PC-3 (cell line): ENCODE data around the gene STXBP6. TPM values are rescaled to one million over a fixed set of nuclear protein-coding genes. Genes with fewer than 3 reads are reported as not detected.

Experiments used
- ATAC-seq: fragments of 200-7000 bp; cut with Tn5 transposase; 2 replicates; pipeline ENCODE4 v1.9.1; 2020; ENCODE audit warnings: mild to moderate bottlenecking, moderate library complexity
- BruUV-seq: library from RNA; stranded (reverse); fragments of 400-500 nt; replicated peaks from 2 replicates; lab custom pipeline; 2021; lab: Mats Ljungman, UMichigan
- CTCF ChIA-PET: fragments of 300-600 bp; sonication (Branson Sonifier 250); formaldehyde crosslinking; loops from one replicate; lab custom pipeline; 2022; ENCODE audit warnings: antibody characterized with exemption; lab: Charles Lee
- POLR2A ChIA-PET: fragments of 300-600 bp; sonication (Branson Sonifier 250); formaldehyde crosslinking; loops from one replicate; lab custom pipeline; 2022; ENCODE audit warnings: antibody characterized with exemption; ENCODE audit not compliant: unreplicated experiment; lab: Charles Lee
- DNase-seq: peaks from one replicate; pipeline ENCODE4 v3.0.0-alpha.2; 2015
- H2AFZ ChIP-seq: fragments of 300-600 bp; sonication (generic); 2 replicates; pipeline ENCODE4 v1.6.0; 2016; ENCODE audit warnings: antibody characterized with exemption, low read length
- H3F3A ChIP-seq: fragments of 300-600 bp; sonication (generic); one replicate; pipeline ENCODE4 v1.6.0; 2017; ENCODE audit warnings: antibody characterized with exemption, low read length, control low read depth, mild to moderate bottlenecking; ENCODE audit not compliant: unreplicated experiment
- H3K27ac ChIP-seq: fragments of 300-600 bp; sonication (generic); 2 replicates; pipeline ENCODE4 v1.5.1; 2016; ENCODE audit warnings: mild to moderate bottlenecking, low read length
- H3K27me3 ChIP-seq: fragments of 300-600 bp; sonication (generic); 2 replicates; pipeline ENCODE4 v1.6.1; 2016; ENCODE audit warnings: low read length, mixed read lengths
- H3K36me3 ChIP-seq: fragments of 300-600 bp; sonication (generic); 2 replicates; pipeline ENCODE4 v1.6.1; 2016; ENCODE audit warnings: low read depth, mixed run types, low read length, mixed read lengths
- H3K4me1 ChIP-seq: fragments of 300-600 bp; sonication (generic); 2 replicates; pipeline ENCODE4 v1.5.1; 2016; ENCODE audit warnings: low read length; ENCODE audit not compliant: insufficient read depth
- H3K4me2 ChIP-seq: fragments of 300-600 bp; sonication (generic); 2 replicates; pipeline ENCODE4 v1.6.0; 2016; ENCODE audit warnings: low read length
- H3K4me3 ChIP-seq: fragments of 300-600 bp; sonication (generic); 2 replicates; pipeline ENCODE4 v1.5.1; 2016; ENCODE audit warnings: mild to moderate bottlenecking, low read length, mixed read lengths
- H3K79me2 ChIP-seq: fragments of 300-600 bp; sonication (generic); 2 replicates; pipeline ENCODE4 v1.6.1; 2017; ENCODE audit warnings: low read length, mixed read lengths
- H3K9ac ChIP-seq: fragments of 300-600 bp; sonication (generic); 2 replicates; pipeline ENCODE4 v1.6.0; 2016; ENCODE audit warnings: mild to moderate bottlenecking, low read length
- H3K9me2 ChIP-seq: fragments of 300-600 bp; sonication (generic); replicated peaks from 2 replicates; pipeline ENCODE4 v1.6.1; 2016; ENCODE audit warnings: mixed run types, low read length, mixed read lengths
- H3K9me3 ChIP-seq: fragments of 300-600 bp; sonication (generic); 2 replicates; pipeline ENCODE4 v1.6.1; 2016; ENCODE audit warnings: low read length, mixed read lengths
- H4K20me1 ChIP-seq: fragments of 300-600 bp; sonication (generic); 2 replicates; pipeline ENCODE4 v1.6.1; 2016; ENCODE audit warnings: low read length, mixed read lengths
- EZH2 ChIP-seq: fragments of 300-600 bp; sonication (generic); IDR thresholded peaks from one replicate; pipeline ENCODE4 v1.6.1; 2017; ENCODE audit warnings: antibody characterized with exemption, mild to moderate bottlenecking, low read length; ENCODE audit not compliant: unreplicated experiment
- EZH2phosphoT487 ChIP-seq: fragments of 300-600 bp; sonication (generic); IDR thresholded peaks from 2 replicates; pipeline ENCODE4 v1.6.1; 2018; ENCODE audit warnings: mild to moderate bottlenecking, antibody characterized with exemption, low read length, borderline replicate concordance
- intact Hi-C: fragments of 100-400 bp; cut with micrococcal nuclease; formaldehyde crosslinking; loops from 2 replicates; pipeline ENCODE4 v1.9.0; 2023
- total RNA-seq: library from RNA; depleted of rRNA; stranded (reverse); fragments of >200 nt; gene quantifications from 2 replicates; pipeline ENCODE4 v1.2.3, GENCODE V29; 2014
- TF ChIP-seq, protein P1 (sequence below): fragments of 300-600 bp; sonication (generic); conservative IDR thresholded peaks from 2 replicates; pipeline ENCODE4 v1.5.1; 2017; ENCODE audit warnings: antibody characterized with exemption, low read depth, mild to moderate bottlenecking, low read length

The STXBP6 gene
- total RNA-seq, 1 experiment from 2014 or later = 0.40 TPM

- Histone ChIP-seq H3K36me3 (no peaks in the 10 kb centered on the region), H3K4me2 (no peak overlapping the region), H3K9me2 (no peaks in the 10 kb centered on the region), H3K27ac (no peak overlapping the region), H3K9me3 (0 out of 2 replicates have a peak, but pooled peaks cover 3% of the 10 kb centered on the region), H2AFZ (no peak overlapping the region), H3K4me1 (no peaks in the 10 kb centered on the region), H3K27me3 (no peaks in the 10 kb centered on the region), H3K9ac (no peak overlapping the region), H3K4me3 (no peak overlapping the region), H3F3A (no peaks in the 10 kb centered on the region), H4K20me1 (no peaks in the 10 kb centered on the region), H3K79me2 (no peaks in the 10 kb centered on the region)
- no peak for TF ChIP-seq EZH2
- no peak for TF ChIP-seq EZH2phosphoT487
- TF ChIP-seq, protein P1, sequence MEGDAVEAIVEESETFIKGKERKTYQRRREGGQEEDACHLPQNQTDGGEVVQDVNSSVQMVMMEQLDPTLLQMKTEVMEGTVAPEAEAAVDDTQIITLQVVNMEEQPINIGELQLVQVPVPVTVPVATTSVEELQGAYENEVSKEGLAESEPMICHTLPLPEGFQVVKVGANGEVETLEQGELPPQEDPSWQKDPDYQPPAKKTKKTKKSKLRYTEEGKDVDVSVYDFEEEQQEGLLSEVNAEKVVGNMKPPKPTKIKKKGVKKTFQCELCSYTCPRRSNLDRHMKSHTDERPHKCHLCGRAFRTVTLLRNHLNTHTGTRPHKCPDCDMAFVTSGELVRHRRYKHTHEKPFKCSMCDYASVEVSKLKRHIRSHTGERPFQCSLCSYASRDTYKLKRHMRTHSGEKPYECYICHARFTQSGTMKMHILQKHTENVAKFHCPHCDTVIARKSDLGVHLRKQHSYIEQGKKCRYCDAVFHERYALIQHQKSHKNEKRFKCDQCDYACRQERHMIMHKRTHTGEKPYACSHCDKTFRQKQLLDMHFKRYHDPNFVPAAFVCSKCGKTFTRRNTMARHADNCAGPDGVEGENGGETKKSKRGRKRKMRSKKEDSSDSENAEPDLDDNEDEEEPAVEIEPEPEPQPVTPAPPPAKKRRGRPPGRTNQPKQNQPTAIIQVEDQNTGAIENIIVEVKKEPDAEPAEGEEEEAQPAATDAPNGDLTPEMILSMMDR = no peak
- ChIA-PET CTCF (no interaction called here), POLR2A (no interaction called here)
- DNase-seq (no peak), ATAC-seq (no peak)
- intact Hi-C loops = no loop called here
- BruUV-seq = no TSS peak
These were observed 32.4 kb downstream of the STXBP6 start for GRCh38 chr14:25017562-25017961.

DNA sequence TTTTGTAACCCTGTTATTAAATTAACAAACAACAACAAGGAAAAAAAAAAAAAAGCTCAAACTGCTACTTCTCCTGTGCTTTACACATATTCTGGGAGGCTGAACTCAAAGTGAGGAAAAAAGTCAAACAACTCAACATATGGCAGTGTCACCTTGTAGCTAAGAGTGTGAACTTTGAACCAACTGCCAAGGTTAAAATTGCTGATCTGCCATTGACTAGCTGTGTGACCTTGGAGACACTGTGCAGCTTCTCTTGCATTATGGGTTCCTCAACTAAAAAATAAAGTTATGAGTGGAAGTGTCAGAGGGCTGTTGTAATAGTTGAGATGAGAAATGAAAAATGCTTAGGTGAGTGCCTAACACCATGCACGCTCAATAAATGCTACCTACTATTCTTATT, 34.2 kb downstream of the STXBP6 start:
- no TSS peak for BruUV-seq
- Histone ChIP-seq H3K79me2 (no peaks in the 10 kb centered on the region), H3K36me3 (no peaks in the 10 kb centered on the region), H3K4me1 (no peaks in the 10 kb centered on the region), H3K9me3 (0 out of 2 replicates have a peak, but pooled peaks cover 3% of the 10 kb centered on the region), H3K4me3 (no peak overlapping the region), H3K9ac (no peak overlapping the region), H3F3A (no peaks in the 10 kb centered on the region), H2AFZ (no peak overlapping the region), H4K20me1 (no peaks in the 10 kb centered on the region), H3K27ac (no peak overlapping the region), H3K27me3 (no peaks in the 10 kb centered on the region), H3K9me2 (no peaks in the 10 kb centered on the region), H3K4me2 (no peak overlapping the region)
- DNase-seq (no peak), ATAC-seq (no peak)
- ChIA-PET CTCF (no interaction called here), POLR2A (no interaction called here)
- intact Hi-C loops = no loop called here
- TF ChIP-seq, protein P1 = no peak
- TF ChIP-seq EZH2 (no peak), EZH2phosphoT487 (no peak)

DNA sequence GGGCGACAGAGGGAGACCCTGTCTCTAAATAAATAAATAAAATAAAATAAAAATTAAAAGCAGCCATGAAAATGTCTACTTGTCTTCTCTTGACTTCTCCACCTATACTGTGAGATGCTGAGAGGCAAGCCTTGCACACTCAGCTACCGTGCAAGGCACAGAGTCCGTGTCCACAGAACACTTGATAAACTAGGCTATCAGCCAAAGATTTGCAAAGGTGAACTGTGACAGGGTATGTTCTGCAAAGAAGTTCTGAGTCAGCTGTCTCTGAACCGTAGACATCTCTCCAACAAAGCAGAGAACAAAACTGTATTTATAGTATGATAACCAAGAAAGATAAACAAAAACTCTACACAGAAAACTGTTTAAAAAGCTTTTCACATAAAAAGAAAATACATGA, 35.5 kb downstream of the STXBP6 start:
- ChIA-PET POLR2A (no interaction called here), CTCF (no interaction called here)
- Histone ChIP-seq H3K36me3 (no peaks in the 10 kb centered on the region), H3K79me2 (no peaks in the 10 kb centered on the region), H2AFZ (no peak overlapping the region), H3K4me3 (no peak overlapping the region), H3K4me1 (no peaks in the 10 kb centered on the region), H3K9me2 (no peaks in the 10 kb centered on the region), H3K9ac (no peak overlapping the region), H4K20me1 (no peaks in the 10 kb centered on the region), H3K4me2 (no peak overlapping the region), H3K27ac (no peak overlapping the region), H3F3A (no peaks in the 10 kb centered on the region), H3K27me3 (no peaks in the 10 kb centered on the region), H3K9me3 (0 out of 2 replicates have a peak, but pooled peaks cover 3% of the 10 kb centered on the region)
- intact Hi-C loops = no loop called here
- TF ChIP-seq, protein P1 = no peak
- no peak for TF ChIP-seq EZH2
- no peak for TF ChIP-seq EZH2phosphoT487
- ATAC-seq = no peak
- no TSS peak for BruUV-seq
- no peak for DNase-seq
